Ascending aorta (tissue), 2 donors: ENCODE results near the gene EN1. TPM values are rescaled to one million over a fixed set of nuclear protein-coding genes. Genes with fewer than 3 reads are reported as not detected.
A peak's percentile ranks its signal among the peaks of the same experiment; 100 is the strongest.

Source experiments
- DNase-seq, 2 donors: peaks; one replicate each; pipeline ENCODE4 v3.0.0-alpha.2; 2019; ENCODE audit warnings: low spot score in 2 of 2
- H3K27ac ChIP-seq, 2 donors: fragments of 200-600 bp; sonication (generic); one replicate each; pipeline ENCODE4 v1.5.1; 2016 to 2017; ENCODE audit warnings: mild to moderate bottlenecking in 1 of 2
- H3K27me3 ChIP-seq: fragments of 200-600 bp; sonication (generic); one replicate; pipeline ENCODE4 v1.5.1; 2017
- H3K36me3 ChIP-seq, 2 donors: fragments of 200-600 bp; sonication (generic); one replicate each; pipeline ENCODE4 v1.5.1; 2016
- H3K4me1 ChIP-seq, 2 donors: fragments of 200-600 bp; sonication (generic); one replicate each; pipeline ENCODE4 v1.5.1; 2016 to 2017; ENCODE audit warnings: mild to moderate bottlenecking in 1 of 2
- H3K4me3 ChIP-seq, 2 donors: fragments of 200-600 bp; sonication (generic); one replicate each; pipeline ENCODE4 v1.5.1; 2016 to 2017; ENCODE audit warnings: mild to moderate bottlenecking in 1 of 2
- H3K9me3 ChIP-seq, 2 donors: fragments of 200-600 bp; sonication (generic); one replicate each; pipeline ENCODE4 v1.5.1; 2016
- intact Hi-C: fragments of 100-400 bp; cut with DNase I; formaldehyde crosslinking; loops from one replicate; pipeline ENCODE4 v1.15.1; 2023
- total RNA-seq: library from RNA; depleted of rRNA; stranded (reverse); fragments of >200 nt; gene quantifications from one replicate; pipeline ENCODE4 v1.1.0, GENCODE V29; 2016
- TF ChIP-seq, protein P1 (sequence below), 3 experiments: fragments of 200-600 bp in 2 of 3; fragments of 450-650 bp in 1 of 3; sonication (generic) in 2 of 3; IDR thresholded peaks; one replicate each; pipeline ENCODE4 v1.5.1; 2016 to 2019; ENCODE audit warnings: antibody characterized with exemption in 3 of 3, mild to moderate bottlenecking in 1 of 3, moderate library complexity in 1 of 3

EN1 gene
- total RNA-seq, 1 donor from 2014 or later: not detected

DNA sequence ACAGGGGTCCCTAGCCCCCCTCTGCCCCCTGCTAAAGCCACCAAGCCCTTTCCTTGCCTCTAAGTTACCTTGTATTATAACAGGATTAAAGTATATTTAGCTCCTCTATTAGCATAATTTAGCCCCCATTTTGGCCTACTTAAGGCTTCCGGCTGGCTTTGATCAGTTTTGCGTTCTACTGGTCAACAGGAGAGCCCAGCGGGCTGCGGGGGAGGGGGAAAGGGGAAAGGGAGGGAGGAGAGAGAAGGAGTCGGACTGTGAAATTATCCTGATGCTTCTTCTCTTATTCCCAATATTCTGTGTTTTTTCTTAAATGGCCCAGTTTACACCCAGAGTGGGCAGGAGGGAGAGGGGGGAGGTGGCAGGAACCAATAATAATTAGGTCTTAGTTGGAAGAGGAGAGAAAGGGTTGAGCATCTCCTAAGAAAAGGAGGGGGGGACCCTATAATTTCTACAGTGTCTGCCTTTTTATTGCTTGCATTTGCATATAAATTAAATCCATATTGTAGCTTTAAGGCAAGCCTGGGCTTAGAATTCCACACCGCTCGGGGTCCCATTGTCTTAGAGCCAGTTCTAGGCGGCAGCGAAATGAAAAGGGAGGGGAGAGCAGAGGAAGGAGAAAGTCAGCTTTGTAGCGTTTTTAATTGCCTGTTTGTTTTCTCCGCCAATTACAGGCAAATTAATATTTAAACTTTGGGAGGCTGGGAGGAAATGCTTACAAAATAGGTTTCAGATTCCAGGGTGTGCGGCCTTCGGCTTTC is 39.6 kb downstream of the EN1 start:
- intact Hi-C loops: no loop called here
- Histone ChIP-seq H3K36me3 (no peaks in the 10 kb centered on the region), H3K4me1 (no peaks in the 10 kb centered on the region), H3K9me3 (no peaks in the 10 kb centered on the region), H3K4me3 (peak overlapping the region in 1 of 2 donors; percentile 10), H3K27ac (no peak overlapping the region), H3K27me3 (no peaks in the 10 kb centered on the region)
- no peak for DNase-seq
- TF ChIP-seq, protein P1, sequence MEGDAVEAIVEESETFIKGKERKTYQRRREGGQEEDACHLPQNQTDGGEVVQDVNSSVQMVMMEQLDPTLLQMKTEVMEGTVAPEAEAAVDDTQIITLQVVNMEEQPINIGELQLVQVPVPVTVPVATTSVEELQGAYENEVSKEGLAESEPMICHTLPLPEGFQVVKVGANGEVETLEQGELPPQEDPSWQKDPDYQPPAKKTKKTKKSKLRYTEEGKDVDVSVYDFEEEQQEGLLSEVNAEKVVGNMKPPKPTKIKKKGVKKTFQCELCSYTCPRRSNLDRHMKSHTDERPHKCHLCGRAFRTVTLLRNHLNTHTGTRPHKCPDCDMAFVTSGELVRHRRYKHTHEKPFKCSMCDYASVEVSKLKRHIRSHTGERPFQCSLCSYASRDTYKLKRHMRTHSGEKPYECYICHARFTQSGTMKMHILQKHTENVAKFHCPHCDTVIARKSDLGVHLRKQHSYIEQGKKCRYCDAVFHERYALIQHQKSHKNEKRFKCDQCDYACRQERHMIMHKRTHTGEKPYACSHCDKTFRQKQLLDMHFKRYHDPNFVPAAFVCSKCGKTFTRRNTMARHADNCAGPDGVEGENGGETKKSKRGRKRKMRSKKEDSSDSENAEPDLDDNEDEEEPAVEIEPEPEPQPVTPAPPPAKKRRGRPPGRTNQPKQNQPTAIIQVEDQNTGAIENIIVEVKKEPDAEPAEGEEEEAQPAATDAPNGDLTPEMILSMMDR (IDR thresholded peaks at IDR 0.05): no peak

DNA sequence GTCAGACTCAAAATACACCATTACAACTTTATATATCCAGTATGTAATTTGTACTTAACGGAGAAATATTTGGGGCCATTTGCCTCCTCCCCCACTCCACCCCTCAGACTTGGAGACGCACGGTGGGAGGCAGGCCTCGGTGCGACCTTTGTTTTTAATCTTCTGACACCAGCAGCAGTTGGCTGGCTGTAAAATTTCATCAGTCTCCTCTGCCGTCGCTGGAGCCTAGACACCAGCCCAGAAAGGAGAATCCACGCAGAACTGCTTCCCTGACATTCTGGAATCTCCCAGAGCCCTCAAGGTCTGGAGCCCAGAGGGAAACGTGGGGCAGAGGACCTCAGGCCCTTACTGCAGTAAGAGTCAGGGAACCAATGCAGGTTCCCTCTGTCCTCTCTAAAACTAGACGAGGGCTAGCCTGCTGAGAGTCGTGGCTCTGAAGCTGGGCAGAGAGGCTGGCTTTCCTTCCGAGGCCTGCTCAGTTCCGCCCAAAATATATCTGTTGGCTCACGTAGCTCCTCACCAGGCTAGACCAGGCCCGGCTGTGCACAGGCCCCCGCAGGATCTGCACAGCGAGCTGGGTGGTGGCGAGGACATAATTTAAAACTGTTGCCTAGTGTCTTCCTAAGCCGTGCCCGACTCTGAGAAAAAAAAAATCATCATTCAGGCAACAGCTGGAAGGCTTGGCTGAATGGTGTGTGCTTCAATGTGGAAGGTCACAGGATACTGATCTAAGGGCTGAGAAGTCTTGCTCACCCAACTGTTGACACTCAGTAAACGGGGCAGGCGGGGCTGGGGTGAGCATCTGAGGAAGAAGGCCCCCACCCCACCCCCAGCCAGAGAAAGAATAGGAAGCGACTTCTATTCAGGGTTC is 40.4 kb downstream of the EN1 start:
- Histone ChIP-seq H3K36me3 (no peaks in the 10 kb centered on the region), H3K27me3 (no peaks in the 10 kb centered on the region), H3K4me1 (no peaks in the 10 kb centered on the region), H3K9me3 (no peaks in the 10 kb centered on the region), H3K4me3 (no peak overlapping the region), H3K27ac (no peak overlapping the region)
- no peak for DNase-seq
- TF ChIP-seq, protein P1 (IDR thresholded peaks at IDR 0.05): no peak
- intact Hi-C loops: no loop called here

DNA sequence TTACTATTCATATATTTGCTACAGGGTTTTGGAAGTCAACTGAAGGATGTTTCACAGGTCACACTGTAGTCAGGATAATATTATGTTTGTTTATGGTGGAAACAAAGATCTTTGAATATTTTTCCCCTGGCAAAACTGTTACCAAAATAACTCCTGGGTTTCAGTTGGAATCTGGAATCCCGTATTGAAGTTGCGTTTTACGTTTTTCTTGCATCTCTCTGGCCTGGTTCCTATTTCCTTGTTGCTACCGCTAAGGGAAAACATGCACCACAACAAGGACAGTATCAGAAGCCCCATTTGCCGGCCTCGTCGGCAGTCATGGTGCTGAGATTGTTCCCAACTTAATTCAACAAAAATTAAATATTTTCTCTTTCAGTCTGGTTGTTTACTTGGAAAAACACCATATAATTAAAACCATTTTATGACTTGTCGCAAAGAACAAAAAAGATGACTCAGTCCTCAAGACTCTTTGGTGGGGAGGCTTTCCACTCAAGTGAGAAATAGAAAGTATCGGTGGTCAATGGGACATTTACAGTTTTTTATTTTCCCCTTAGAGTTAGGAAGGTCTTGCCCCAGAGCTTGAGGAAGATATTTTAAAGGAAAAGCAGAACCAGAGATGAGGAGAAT is 42.3 kb downstream of the EN1 start:
- H3K27me3 ChIP-seq: no peaks in the 10 kb centered on the region
- TF ChIP-seq, protein P1 (IDR thresholded peaks at IDR 0.05): no peak
- H3K27ac ChIP-seq: no peak overlapping the region
- DNase-seq: no peak
- H3K4me3 ChIP-seq: no peak overlapping the region
- H3K4me1 ChIP-seq: no peaks in the 10 kb centered on the region
- intact Hi-C loops: no loop called here
- H3K9me3 ChIP-seq: no peaks in the 10 kb centered on the region
- H3K36me3 ChIP-seq: no peaks in the 10 kb centered on the region

DNA sequence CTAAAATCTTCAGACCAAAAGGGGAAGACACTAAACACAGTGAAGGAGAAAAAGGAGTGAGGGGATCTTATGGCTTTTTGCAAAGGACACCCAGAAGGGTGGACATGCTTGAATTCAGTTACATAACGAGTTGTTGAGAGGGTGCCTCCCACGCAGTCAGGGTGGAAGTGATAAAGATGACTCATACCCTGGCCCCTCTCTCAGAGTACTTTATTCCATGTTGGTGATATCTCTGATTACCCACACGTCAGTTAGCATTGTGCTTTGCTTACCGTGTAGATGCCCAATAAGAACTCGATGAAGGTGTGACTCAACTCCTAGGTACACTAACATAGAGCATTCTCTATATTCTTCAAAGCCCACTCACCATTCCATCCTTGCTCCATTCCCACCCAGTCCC is 44.4 kb downstream of the EN1 start:
- H3K36me3 ChIP-seq: no peaks in the 10 kb centered on the region
- intact Hi-C loops: no loop called here
- TF ChIP-seq, protein P1 (IDR thresholded peaks at IDR 0.05): no peak
- H3K4me3 ChIP-seq: no peak overlapping the region
- DNase-seq: no peak
- no peaks in the 10 kb centered on the region for H3K4me1 ChIP-seq
- no peaks in the 10 kb centered on the region for H3K9me3 ChIP-seq
- H3K27ac ChIP-seq: no peak overlapping the region
- no peaks in the 10 kb centered on the region for H3K27me3 ChIP-seq

DNA sequence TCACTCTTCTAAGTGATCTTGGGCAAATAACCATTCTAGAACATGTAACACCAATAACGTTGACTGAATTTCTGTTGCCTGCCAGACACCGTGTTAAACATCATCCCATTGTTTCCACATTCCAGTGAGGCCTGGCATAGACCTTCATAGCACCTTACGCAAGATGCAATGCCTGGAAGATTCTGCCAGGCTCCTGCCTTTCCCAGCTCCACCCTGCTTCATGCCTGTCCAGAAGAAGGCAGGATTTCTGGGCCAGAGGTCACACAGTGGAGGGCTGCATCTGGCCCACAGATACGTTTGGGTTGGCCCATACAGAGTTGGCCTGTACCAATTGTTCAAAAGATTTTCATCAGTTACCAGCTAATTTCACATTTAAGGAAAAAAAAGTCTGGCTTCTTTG is 46.3 kb downstream of the EN1 start:
- Histone ChIP-seq H3K9me3 (no peaks in the 10 kb centered on the region), H3K36me3 (no peaks in the 10 kb centered on the region), H3K4me1 (no peaks in the 10 kb centered on the region), H3K27me3 (no peaks in the 10 kb centered on the region), H3K4me3 (no peak overlapping the region), H3K27ac (no peak overlapping the region)
- intact Hi-C loops: no loop called here
- no peak for DNase-seq
- TF ChIP-seq, protein P1 (IDR thresholded peaks at IDR 0.05): no peak
